Fibroblast of pulmonary artery (primary cell): ENCODE measurements around the gene INSYN1.

Experiments
- DNase-seq: peaks from one replicate; pipeline ENCODE4 v3.0.0-alpha.2; 2010; ENCODE audit warnings: low read depth
- H3K4me3 ChIP-seq: replicated peaks from 2 replicates; pipeline ENCODE4 v1.5.1; 2011; ENCODE audit warnings: low read depth, mild to moderate bottlenecking, control low read depth, low read length, moderate library complexity
- CTCF ChIP-seq: IDR thresholded peaks from 2 replicates; pipeline ENCODE4 v1.5.1; 2011; ENCODE audit warnings: mild to moderate bottlenecking, control low read depth, low read length, inconsistent platforms; ENCODE audit errors: missing control alignments

INSYN1 gene

GRCh38 chr15:73784291-73784690 is 31.1 kb upstream of the INSYN1 start:
- no peak for DNase-seq
- TF ChIP-seq CTCF: no peak

GRCh38 chr15:73782344-73782959 is 29.3 kb upstream of the INSYN1 start:
- no peak for TF ChIP-seq CTCF
- H3K4me3 ChIP-seq: no peak overlapping the region
- DNase-seq: no peak

More at GRCh38 chr15:73784291-73784690, 31.1 kb upstream of the INSYN1 start:
- no peak overlapping the region for H3K4me3 ChIP-seq

- H3K4me3 ChIP-seq: no peak overlapping the region
- peak; percentile 50 for TF ChIP-seq CTCF
- DNase-seq: peak; percentile 45
These were observed 28.1 kb upstream of the INSYN1 start for GRCh38 chr15:73781038-73781925.

- TF ChIP-seq CTCF: no peak
- no peak for DNase-seq
- H3K4me3 ChIP-seq: no peak overlapping the region
These were observed 26.8 kb upstream of the INSYN1 start for GRCh38 chr15:73779974-73780373.

- no peak for TF ChIP-seq CTCF
- no peak overlapping the region for H3K4me3 ChIP-seq
- DNase-seq: no peak
These were observed 24.6 kb upstream of the INSYN1 start for GRCh38 chr15:73777741-73778140.

- no peak for DNase-seq
- no peak overlapping the region for H3K4me3 ChIP-seq
- TF ChIP-seq CTCF: no peak
These were observed 20.3 kb upstream of the INSYN1 start for GRCh38 chr15:73773428-73773827.
